Activated CD4-positive, alpha-beta T cell treated with anti-CD3 and anti-CD28 coated beads, Interleukin-2, Interleukin-6, amounts not matched to agents 100 ng/mL and 50 ng/mL, durations not matched to agents 16 hours and 8 hours (primary cell): ENCODE data around the gene PCSK5.
A peak's percentile ranks its signal among the peaks of the same experiment; 100 is the strongest.
"Not testable (repeated sequence)": the region's sequence is repeated elsewhere in the genome, so short reads cannot be mapped to it uniquely, and the experiment has no call there.

Experiments used
- DNase-seq: peaks from one replicate; pipeline ENCODE4 v3.0.0-alpha.2; 2020

The PCSK5 gene

DNA sequence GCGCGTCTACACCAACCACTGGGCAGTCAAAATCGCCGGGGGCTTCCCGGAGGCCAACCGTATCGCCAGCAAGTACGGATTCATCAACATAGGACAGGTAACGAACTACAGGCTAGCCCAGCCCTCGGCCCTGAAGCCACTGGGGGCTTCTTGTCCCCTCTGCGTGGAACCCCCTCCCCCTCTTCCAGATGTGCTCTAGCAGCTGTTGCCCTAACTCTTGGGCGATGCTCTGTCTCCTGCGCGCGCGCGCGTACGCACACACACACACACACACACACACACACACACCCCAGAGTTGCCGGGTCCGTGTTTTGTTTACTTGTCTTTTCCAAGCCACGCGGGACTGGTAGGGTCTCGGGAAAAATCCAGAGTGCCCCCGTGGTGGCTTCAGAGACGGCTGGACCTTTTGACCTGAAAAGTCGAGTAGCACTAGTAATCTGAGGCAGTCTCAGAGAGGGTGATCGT lies 836 bp downstream of the PCSK5 start:
- DNase-seq = peak; percentile 8

DNA sequence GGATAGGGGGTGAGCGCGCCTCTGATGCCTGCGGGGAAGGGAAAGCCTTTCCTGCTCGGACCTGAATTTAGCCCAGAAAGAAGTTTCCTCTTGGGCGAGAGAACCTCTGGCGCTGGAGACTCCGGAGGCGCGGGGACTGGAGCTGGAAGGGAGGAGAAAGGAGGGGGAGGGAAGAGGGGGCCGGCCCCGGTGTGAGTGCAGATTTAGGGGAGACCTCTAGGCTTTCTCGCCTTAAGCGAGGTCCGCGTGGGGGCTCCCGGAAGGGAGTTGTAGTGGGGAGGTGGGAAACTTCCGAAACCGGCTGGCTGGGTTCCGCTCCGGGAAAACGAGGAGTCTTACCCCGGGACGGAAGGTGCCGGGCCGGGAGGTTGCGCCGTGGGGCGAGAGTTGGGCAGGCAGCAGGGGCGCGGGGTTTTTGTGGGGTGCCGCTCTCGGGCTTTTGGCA lies 1.3 kb downstream of the PCSK5 start:
- no peak for DNase-seq

DNA sequence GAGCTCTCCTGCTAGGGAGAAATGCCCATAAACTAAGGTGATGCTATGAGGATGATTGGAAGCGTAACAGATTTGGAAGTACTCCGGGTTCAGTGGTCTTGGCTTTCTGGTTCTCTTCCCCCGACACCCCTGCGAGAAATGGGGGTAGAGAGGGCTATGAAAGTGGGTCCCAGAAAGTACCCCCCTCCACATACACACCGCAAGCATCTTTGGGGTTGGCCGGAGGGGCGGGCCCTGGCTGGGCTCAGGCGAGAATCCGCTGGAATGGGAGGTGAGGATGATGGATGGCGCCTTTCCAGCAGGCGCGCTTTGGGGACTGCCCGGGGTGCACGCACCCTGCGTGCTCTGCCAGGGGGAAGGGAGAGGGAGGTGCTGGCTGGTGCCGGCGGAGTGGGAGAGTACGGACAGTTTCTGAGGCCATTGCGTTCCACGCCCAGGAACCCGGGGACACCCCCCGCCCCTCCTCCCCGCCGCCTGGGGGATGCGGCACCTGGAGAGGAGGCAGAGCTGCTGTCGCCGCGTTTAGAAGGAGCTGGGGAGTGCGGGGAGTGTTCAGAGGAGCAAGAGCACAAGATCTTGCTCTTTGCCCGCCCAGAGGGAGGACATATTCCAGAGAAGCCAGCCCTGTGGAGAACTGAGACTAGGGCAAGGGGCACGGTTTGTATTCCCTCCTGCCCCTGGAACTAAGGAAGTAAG lies 1.9 kb downstream of the PCSK5 start:
- no peak for DNase-seq

DNA sequence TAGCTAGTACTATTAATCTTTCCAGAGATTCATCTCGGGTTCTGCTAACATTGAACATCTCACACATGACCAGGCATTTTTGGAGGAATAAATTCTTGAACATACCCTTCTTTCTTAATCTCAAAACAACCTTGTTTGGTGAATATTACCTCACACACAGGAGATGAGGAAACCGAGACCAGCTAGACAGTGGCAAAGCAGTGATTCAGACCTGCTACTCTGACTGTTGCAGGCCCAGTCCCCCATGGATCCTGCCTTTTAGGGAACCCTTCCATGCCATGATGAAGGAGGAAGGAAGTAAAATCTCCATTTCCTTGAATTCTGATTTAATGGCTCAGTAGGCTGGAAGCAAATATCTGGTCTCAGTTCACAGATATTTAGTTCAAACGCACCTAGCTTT lies 2.6 kb downstream of the PCSK5 start:
- no peak for DNase-seq

DNA sequence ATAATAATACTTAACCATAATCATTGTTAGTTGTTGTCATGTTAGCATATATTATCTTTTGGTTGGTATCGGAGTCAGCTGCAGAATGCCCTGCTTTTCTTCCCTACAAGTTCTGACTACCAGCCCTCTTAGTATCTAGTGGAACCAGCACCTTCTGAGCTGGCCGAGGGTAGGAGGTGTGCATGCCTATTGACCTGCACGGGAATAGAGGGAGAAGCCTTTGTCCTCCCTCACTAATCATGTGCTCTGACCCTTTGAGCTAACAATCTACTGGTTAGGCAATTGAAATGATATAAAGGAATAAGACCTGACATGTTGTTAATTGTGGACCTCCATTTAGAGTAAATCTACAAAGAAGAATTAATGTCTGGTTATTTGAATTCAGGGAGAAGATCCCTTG lies 4.1 kb downstream of the PCSK5 start:
- DNase-seq = no peak

DNA sequence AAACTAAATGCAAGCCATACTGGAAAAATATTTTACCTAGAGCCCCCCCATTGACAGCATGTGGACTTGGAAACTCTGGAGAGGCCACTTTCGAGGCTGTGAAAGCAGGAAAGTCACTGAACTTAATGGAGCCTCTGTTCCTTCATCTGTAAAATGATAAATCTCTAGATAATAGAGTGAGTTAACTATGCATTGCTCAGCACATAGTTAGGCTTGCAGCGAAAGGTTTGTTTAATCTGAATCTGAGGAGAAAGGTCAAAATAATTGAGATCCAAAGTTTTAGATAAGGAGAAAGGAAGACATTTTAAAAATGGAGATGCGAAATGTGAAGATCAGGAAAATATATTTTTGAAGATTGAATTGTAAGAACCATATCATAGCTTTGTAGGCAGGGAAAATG lies 4.6 kb downstream of the PCSK5 start:
- DNase-seq = no peak

DNA sequence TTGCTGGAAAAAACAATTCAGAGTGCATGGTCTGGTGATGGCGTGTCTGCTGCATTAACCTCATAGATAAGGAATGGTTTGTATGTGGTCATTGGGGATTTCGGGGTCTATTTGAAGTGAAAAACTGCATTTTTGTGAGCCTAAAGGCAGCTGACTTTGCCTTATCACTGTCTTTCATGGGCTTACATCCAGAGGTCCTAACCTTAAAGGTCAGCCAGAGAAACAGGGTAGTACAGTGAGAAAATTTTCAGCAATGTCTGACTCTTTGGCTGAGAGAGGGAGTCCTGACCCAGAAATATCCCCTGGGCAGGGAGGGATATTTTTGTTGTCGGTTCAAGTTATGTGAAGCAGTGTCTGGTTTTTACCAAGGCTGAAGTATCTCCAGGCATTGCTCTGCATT lies 5.7 kb downstream of the PCSK5 start:
- no peak for DNase-seq

DNA sequence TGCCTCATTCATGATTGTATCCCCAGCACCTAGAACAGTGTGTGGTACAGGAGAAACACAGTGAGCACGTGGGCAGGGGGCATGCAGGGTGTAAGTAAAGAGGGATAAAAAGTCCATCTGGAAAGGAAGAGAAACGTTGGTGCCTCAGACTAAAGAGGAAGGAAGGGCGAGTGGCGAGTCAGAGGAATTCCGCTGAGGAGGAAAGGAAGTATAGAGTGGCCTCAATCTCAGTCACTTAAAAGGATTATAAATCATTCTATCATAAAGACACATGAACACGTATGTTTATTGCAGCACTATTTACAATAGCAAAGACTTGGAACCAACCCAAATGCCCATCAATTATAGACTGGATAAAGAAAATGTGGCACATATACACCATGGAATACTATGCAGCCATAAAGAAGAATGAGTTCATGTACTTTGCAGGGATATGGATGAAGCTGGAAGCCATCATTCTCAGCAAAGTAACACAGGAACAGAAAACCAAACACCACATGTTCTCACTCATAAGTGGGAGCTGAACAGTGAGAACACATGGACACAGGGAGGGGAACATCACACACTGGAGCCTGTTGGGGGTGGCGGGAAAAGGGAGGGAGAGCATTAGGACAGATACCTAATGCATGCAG lies 10.5 kb downstream of the PCSK5 start:
- not testable (repeated sequence) for DNase-seq

DNA sequence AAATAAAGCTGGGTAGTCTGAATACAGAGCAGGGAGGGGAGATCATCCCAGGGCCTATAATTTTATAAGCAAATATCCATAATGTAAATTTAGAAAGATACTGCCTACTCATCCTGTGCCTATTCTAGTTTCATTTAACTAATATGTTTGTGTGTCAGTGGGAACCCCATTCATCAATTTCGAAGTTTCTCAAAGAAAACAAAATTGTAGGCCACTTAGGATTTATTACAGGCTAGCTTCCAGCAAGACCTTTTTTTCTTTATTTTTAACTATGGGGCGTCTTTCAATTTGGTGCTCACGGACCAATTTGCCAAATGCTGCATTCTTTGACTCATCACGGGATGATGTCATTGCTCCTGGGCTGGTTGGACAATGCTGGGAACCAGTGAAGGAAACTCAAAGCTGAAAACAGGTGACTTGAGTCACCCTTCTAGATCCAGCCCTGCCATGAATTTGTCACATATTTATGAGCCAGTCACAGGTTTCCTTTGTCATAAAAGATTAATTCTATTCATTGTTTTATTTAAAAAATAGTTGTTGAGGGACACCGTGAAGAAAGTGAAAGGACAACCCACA lies 13.4 kb downstream of the PCSK5 start:
- DNase-seq = no peak

DNA sequence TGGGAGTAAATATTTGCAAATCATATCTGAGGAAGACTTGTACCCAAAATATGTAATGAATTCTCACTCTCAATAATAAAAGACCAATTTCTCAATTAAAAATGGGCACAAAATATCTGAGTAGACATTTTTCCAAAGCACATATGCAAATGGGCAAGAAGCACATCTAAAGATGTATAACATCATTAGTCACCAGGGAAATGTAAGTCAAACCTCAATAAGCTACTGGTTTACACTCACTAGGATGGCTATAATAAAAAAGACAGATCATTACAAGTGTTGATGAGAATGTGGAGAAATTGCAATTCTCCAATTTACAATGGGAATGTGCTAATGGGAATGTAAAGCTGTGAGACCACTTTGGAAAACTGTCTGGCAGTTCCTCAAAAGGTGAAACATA lies 13.9 kb downstream of the PCSK5 start:
- DNase-seq = no peak

DNA sequence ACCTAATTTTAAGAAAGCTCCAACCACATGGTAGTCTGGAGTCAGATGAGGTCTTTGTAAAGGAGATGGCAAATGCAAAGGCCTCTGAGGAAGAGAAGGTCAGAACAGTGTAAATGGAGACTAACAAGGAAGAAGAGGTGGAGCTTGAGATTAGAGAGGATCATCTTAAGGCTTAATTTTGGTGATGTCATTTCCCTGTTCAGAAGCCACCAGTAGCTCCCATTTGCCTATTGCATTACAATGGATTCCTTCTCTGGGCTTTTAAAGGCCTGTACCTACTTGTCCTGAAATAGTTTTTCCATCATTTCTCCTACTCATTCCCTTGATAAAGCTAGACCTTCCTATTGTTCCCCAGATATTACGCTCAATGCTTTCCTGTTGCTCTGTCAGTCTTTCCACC lies 16.1 kb downstream of the PCSK5 start:
- no peak for DNase-seq

DNA sequence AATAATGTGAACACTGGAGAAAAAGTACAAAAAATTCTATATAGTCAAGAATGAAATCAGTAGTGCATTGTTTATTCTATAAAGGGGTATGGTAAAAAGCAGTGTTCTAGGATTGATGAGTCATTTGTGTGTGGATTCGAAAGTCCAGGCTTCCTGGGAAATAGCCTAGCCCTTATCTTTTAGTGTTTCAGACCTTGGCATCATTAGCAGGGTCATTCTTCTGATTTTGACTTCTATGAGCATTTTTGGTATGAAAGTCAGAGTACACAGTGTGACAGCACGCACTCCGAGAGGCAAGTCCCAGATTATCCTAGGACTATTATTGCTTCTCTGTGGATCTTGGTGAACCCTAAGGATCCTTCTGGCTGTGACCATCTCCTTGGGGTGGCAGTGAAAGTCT lies 16.9 kb downstream of the PCSK5 start:
- DNase-seq = no peak

DNA sequence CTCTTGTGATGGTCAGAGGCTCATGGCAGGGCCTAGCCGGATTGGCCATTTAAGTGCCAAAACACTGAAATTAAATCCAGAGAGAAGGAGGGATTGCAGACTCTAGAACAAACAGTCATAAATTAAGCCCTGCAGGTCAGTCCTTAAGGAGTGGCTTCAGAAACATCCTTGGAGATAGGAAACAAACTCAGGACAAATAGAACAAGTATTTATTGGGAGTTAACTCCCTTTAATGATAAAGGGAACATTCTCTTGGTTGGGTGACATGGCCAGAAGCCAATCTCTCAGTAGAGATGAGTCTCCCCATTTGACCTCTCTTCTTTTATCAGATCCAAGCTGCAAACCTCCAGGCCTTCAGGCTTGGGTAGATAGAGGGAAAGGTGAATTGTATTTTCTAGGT lies 17.4 kb downstream of the PCSK5 start:
- DNase-seq = no peak

DNA sequence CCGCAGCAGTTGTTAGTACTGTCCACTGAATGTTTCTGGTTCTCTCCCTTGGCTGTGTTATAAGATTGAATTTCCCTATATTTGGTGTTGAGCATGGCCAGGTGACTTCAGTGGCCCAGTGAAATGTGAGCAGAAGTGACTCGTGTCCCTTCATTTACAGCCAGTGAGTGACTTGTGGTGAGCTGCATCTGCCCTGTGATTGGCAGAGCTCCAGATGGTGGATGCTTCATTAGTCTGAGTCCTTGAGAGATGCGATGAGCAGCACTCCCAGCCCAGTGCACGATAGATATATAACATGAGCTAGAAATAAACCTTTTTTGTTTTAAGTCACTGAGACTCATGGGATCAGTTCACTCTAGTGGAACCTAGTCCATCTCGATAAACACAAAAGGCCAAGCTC lies 19.3 kb downstream of the PCSK5 start:
- DNase-seq = no peak

DNA sequence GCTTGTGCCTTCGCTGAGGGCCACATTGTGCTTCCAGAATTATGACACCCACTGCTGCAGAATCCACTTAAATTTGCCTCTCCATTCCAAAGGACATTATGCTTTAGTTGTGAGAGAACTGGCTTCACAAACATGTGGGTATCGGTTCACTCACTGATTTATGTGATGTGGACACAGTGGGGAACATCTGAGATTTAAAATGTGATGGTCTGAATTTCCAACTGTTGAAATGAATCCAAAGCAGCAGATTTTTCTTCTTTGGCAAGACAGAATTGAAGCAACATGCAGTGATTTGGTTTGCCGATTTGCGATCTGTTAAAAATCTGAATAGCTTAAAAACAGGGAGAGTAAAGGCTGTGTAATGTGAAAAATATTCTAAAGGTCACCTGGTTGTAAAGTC lies 20.3 kb downstream of the PCSK5 start:
- DNase-seq = no peak

DNA sequence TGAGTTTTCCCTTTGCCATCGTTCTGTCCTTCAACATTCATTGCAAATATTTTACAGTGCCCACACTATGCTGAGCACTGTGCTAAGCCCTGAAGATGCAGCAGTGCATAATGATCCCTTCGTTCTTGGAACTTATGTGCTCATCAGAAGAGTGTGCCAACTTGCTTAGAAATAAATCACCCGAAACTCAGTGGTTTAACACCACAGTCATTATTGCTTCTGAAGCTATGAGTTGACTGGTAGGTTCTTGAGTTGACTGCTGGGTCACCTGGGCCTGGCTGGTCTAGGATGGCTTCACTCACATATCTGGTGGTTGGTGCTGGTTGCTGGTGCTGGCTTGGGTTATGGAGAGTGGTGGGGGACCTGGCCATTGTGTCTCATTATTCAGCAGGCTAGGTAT lies 20.9 kb downstream of the PCSK5 start:
- peak; percentile 56 for DNase-seq

DNA sequence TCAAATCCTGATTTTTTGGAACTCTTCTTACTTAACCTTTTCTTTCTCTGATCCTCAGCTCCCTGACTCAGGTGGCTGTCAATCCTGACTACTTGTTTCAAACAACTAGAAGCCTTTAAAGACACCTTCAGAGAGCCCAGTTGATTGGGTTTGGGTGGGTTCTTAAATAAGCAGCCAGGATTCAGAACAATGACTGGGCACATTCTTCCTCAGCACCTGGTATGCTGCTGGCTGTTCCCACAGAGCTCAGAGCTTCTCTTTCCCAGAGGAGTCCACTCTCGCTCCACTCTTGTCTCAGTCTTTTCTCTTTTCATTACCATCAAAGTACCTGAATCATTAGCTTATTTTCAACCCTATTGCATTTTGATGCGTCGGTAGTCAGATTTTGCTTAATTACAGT lies 22.5 kb downstream of the PCSK5 start:
- no peak for DNase-seq

DNA sequence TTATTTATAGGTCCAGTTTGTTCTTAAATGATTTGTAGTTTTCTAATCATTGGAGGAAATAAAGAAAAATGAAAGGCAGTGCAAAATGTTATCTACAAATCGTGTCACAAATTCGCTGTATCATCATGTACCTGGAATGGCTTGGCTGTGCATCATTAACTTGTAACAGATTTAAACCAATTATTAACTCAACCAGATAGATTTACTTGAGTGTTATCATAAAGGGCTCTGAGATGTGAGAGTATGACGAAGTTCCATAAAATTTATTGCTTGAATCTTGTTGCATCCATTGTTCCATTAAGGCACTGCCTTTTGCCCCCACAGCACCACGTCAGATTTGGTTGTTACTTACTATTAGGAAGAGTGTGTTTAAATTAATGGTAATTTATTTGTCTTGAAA lies 23.5 kb downstream of the PCSK5 start:
- no peak for DNase-seq

DNA sequence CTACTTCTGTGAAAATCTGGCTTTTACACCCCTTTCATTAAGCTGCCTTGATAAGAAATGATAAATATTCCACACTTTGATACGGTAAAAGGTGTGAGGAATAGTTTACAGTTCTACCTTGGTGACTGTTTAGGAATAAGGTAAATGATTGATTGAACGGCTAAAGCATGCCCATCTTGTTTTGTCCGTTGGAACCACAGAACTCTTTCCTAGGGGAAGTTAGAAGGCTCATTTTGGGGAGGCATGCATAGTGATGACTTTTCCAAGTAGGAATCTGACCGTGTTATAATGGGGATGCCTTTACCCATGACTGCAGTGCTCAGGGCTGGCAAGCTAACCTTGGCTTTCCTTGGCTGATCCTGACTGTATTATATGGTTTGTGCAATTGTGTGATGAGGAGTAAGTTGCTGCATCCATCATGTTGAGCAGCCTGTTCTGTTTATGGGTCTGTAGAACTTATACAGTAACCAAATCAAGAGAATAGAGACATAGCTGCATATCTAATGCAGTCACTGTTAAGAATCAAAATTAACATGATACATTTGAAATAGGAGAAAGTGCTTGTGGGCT lies 24.5 kb downstream of the PCSK5 start:
- DNase-seq = no peak

DNA sequence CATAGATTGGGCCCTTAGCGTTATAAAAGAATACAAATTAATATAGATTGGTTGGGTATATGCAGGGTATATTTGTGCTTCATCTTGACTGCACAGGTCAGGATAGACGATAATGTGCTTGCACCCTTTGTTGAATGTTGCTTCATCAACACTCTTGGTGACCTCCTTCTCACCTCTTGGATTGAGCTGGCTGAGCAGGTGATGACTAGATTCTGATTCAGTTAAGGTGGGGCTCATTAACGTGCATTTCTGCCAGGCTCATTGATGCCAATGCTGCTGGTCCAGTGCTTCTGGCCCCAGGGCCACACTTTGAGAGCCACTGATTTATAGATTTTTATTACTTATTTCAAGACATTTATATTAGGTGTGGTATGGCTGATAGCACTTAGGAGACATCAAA lies 27.7 kb downstream of the PCSK5 start:
- DNase-seq = peak; percentile 9

DNA sequence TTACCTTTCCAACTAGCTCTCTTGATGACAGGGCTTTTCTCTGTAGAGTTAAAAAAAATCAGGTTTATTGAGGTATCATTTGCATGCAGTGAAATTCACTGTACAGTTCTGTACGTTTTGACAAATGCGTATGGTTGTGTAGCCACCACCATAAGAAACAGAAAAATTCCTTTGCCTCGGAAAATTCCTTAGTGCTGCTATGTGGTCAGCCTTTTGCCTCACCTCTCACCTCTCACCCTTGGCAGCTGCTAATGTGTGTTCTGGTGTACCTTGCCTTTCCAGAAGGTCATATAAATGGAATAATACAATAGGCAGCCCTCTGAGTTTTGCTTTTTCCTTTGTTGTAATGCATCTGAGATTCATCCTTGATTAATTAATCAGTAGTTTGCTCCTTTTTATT lies 28.4 kb downstream of the PCSK5 start:
- DNase-seq = no peak

DNA sequence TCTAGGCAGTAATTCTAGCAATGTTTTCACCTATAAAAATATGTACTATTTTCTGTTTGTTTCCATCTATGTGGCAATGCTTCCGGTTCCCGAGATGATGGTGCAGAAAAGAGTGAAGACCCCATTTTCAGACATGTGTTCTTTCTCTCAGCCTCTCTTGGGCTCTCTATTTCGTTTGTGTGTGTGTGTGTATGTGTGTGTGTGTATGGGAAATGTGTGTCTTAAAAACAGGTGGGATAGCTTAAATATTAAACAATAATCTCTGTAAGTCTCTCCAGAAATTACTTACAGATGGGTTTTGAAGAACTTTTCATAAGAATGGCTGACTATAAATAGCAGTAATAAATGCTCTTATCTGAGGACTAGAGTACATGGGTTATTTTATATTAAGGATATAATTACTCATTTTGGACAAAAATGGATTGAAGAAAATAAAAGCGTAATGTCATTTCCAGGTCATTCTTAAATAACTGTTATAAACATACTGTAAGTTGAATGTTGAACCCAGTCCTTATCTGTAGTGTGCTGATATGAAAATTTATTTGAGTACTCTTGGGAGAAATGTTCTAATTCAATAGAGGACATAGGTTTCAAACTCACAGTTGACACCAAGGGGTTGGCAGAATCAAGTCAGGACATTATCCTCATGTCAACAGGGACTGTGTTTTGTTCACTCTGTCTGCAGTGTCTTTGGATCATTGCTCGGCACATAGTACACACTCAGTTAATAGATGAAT lies 31.1 kb downstream of the PCSK5 start:
- no peak for DNase-seq

DNA sequence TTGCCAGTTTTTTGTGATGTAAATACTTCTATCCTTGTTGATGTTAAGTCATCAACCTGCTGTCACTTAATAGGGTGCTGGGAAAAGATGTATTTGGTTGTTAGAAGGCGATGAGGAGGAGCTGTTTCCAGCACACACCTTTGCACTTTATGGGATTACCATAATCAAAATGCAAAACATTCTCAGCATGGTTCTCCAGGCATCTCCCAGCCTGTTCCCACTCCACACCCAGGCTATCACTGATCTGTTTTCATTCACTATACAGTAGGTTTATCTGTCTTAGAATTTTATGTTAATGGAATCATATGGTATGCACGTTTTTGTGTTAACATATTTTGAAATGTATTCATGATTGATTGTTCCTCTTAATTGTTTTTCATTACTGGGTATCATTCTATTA lies 35.9 kb downstream of the PCSK5 start:
- DNase-seq = no peak

DNA sequence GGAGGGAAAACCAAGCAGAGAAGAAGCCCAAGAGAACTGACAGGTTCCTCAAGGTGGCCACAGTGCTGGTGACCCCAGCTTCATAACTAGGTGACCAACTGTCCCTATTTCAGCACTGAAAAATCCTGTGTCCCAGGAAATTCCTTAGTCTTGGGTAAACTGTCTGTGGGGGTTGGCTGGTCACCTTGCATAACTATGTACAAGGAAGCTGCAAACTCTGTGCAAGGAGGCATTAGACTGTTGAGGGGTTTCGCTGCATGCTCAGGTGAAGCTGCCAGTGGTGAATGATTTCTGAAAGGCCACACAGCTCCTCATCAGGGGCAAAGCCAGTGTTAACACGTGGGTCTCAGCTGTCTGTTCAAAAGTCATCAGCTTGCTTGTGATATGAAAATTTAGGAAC lies 36.9 kb downstream of the PCSK5 start:
- DNase-seq = no peak
